GM18520 (cell line): Measurements from ENCODE around the gene C6orf47.

ENCODE experiments used
- ATAC-seq: cut with Tn5 transposase; IDR thresholded peaks from one replicate; pipeline ENCODE4 v1.9.1; 2021; ENCODE audit not compliant: unreplicated experiment

Gene C6orf47

DNA sequence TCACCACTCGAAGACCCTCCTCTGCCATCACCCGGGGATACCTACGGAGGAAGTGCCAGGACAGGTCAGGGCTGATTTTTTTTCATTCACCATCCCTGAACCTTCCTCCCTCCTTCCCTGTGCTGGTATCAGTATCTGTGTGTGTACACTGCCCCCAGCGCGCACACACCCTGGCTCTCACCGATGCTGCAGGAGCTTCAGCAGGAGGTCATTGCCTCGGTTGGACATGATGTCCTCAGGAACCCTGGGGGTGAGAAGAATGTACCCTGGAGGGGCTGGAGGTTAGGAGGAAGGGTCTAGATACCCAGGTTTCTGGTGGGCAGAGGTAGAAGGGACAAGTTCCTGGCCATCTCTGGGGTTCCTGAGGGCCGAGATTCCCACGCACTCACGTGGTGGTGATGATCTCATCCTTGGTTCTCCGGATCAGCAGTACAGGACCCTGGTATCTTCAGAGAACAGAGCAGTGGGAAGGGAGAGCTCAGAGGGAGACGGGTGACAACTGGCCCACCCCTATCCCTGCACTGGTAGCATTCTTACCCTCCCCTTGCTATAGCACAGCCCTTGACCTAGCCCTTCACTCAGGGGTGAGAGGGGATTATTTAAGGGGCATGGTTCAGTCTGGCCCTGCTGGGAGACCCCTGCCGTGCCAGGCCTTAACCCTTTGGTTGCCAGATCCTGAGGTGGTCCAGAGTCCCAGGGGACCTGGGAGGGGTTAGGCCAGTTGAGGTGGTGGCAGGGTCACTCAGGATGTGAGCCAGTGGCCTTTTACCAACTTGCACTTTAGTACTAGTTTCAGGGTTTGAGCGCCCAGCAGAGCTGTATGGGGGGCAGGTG lies 27.5 kb upstream of the C6orf47 start:
- ATAC-seq = no peak

DNA sequence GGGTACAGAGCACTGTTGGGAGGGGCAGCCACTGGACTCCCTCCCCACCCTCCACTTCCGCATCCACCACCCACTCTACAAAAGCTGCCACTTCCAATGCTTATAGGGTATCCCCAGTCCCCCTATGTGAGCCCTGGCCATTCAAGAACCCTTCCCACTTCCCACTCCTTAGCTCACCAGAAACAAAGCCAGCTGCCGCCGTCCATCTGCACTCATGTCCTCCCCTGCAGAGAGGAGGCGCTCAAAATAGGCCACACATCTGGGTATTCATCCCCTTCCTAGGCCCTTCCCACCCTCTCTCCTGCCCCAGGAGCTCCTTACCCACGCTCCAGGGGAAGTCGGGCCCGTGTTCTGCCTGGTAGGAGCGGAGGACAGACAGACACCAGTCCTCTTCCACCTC lies 26.7 kb upstream of the C6orf47 start:
- ATAC-seq = no peak

DNA sequence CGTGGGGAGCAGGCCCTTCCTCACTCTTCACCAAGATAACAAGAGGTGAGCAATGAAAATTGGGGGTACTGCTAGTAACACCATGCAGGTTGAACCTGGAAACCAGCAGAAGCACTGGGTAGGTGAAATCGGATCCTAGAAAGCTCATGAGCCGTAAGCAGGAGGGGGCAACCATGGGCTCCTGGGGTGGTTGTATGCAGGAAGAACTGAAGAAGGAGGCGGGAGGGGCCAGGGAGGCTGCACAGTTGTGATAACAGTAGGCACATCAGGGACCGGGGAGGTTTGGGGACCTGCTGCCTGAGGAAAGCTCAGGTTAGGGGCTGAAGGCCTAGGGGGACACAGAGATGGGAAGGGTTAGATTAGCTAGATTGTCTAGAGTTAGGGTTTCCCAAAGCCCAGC lies 25.9 kb upstream of the C6orf47 start:
- no peak for ATAC-seq

- no peak for ATAC-seq
These were observed 23.0 kb upstream of the C6orf47 start for GRCh38 chr6:31683591-31683990.

- no peak for ATAC-seq
These were observed 20.6 kb upstream of the C6orf47 start for GRCh38 chr6:31681135-31681671.

- ATAC-seq = no peak
These were observed 19.9 kb upstream of the C6orf47 start, which contains the start of gene LY6G5C for GRCh38 chr6:31680226-31681134. LY6G5C (minus strand) TSS chr6:31681067; CDS start chr6:31680373, 694 bp downstream.

DNA sequence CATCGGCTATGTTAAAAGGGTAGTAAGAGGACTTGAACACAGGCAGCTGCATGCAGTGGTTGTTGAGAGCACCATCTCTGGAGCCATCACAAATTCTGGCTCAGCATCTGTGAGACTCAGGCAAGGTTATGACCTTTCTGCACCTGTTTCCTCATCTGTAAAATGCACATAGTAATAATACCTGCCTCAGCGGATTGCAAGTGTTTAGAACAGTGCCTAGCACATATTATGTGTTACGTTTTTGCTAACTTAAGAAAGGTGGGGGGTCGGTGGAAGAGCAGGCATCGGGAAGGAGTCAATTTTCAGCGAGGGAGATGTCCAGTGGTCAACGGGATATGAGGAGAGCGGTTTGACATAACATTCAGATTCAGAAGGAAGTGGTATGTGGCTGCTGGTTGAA lies 17.4 kb upstream of the C6orf47 start:
- ATAC-seq = no peak

DNA sequence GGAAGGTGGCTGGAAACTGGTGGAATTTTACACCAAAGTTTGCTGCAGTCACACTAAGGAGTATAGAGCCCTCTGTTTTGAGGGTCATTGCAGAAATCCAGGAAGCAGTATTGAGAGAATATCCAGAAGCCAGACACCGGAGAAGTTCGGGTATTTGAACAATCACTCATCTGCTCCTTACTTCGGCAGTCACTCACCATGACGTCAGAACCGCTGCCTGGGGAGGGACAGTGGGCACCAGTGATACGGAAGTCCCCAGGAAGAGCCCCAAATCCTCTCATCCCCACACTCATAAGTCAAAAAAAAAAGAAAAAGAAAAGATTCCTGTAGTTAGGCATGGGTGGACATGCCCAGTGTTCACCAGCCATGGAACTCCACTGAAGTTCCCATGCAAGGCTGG lies 16.3 kb upstream of the C6orf47 start:
- ATAC-seq = no peak

- no peak for ATAC-seq
These were observed 15.8 kb upstream of the C6orf47 start for GRCh38 chr6:31676322-31676903.

DNA sequence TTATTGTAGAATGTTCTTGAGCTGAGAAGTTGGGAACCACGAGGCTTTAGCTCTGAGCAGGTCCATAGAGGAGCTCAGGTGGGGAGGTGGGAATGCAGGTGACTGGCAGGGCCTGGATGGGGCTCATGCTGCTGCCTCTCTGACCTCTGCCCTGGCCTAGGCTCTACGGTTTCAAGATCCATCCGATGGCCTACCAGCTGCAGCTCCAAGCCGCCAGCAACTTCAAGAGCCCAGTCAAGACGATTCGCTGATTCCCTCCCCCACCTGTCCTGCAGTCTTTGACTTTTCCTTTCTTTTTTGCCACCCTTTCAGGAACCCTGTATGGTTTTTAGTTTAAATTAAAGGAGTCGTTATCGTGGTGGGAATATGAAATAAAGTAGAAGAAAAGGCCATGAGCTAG lies 9.1 kb upstream of the C6orf47 start, which contains the start of gene LY6G5B:
TSS of gene LY6G5B (plus strand) at position 301 of the 400 bp plus-strand sequence. CDS start 975 bp downstream, outside the sequence.
- ATAC-seq = no peak

DNA sequence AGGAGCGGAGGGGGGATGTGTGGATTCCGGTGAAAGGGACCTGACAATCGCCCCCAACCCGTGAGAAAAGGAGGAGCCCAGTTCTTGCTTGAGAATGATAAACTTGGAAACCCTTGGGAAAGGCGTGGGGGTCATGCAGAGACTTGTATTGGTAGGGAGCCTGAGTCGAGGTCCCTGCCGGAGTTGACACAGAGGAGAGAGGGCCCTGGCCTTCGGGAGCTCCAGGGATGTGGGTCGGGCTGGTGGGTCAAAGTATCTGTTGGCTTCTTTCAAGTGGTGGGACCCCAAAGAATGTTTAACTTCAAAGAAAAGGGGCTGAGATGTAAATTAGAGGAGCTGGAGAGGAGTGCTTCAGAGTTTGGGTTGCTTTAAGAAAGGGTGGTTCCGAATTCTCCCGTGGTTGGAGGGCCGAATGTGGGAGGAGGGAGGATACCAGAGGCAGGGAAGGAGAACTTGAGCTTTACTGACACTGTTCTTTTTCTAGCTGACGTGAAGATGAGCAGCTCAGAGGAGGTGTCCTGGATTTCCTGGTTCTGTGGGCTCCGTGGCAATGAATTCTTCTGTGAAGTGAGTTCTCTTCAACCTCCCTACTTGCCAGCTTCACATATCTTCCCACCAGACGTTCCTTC lies 5.9 kb upstream of the C6orf47 start:
- ATAC-seq = no peak

- peak; percentile 81 for ATAC-seq
These were observed 5.1 kb upstream of the C6orf47 start, which contains the start of gene CSNK2B for GRCh38 chr6:31665501-31666336. CSNK2B (plus strand) TSS chr6:31666080; CDS start chr6:31666832, 752 bp downstream.

GRCh38 chr6:31664790-31665500 lies 4.4 kb upstream of the C6orf47 start, which contains the start of gene GPANK1:
GPANK1 (minus strand) TSS chr6:31664997; CDS start chr6:31664478, 519 bp downstream.
- ATAC-seq = peak; percentile 25

DNA sequence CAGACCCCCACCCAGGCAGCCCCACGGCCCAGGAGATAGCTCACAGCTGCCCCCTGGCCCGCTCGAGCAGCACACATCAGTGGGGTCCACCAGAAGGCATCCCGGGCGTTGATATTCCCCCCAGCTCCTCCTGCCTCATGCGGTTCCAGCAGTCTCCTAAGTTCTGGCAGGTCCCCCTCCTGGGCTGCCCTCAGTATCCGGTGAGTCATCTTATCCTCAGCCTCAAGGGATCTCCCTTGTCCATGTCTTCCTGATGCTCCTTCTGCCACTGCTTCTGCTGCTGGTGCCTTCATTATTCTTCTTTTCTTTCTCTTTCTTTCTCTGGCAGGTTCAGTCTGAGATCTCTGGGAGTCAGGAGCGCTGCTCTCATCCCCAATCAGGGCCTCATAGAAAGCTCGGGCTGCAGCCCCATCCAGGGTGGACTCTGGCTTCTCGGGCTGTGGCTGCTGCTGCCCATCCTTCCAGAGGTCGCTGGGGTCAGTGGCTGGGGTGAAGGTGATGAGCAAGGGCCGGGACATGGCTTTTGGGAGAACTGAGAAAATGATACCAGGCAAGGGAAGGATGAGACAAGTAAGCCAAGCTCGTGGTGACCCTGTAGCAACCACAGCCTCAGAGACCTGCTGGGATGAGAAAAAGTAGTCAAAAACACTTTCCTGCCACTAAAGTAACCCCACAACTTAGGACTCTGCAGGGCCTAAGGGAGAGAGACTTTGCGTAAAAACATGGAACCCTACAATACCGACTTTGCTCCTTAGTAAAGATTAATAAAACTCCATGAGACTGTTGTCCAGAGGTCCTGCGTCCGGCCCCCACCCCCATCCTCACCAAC lies 3.6 kb upstream of the C6orf47 start:
- no peak for ATAC-seq

GRCh38 chr6:31663126-31663960 lies 2.8 kb upstream of the C6orf47 start:
- ATAC-seq = no peak

- ATAC-seq = no peak
These were observed 1.6 kb upstream of the C6orf47 start for GRCh38 chr6:31662124-31662723.
